ENCODE results near the gene CDYL.

The CDYL gene

GRCh38 chr6:4743062-4743461 is 33.1 kb upstream of the CDYL start:
- TF ChIP-seq TCF12 (IDR thresholded peaks at IDR 0.05; ENCODE audit: low read depth) (no peak), EGR1 (IDR thresholded peaks at IDR 0.05) (no peak), RAD21 (IDR thresholded peaks at IDR 0.05; ENCODE audit: low read depth) (no peak)
- TF ChIP-seq, protein P1, sequence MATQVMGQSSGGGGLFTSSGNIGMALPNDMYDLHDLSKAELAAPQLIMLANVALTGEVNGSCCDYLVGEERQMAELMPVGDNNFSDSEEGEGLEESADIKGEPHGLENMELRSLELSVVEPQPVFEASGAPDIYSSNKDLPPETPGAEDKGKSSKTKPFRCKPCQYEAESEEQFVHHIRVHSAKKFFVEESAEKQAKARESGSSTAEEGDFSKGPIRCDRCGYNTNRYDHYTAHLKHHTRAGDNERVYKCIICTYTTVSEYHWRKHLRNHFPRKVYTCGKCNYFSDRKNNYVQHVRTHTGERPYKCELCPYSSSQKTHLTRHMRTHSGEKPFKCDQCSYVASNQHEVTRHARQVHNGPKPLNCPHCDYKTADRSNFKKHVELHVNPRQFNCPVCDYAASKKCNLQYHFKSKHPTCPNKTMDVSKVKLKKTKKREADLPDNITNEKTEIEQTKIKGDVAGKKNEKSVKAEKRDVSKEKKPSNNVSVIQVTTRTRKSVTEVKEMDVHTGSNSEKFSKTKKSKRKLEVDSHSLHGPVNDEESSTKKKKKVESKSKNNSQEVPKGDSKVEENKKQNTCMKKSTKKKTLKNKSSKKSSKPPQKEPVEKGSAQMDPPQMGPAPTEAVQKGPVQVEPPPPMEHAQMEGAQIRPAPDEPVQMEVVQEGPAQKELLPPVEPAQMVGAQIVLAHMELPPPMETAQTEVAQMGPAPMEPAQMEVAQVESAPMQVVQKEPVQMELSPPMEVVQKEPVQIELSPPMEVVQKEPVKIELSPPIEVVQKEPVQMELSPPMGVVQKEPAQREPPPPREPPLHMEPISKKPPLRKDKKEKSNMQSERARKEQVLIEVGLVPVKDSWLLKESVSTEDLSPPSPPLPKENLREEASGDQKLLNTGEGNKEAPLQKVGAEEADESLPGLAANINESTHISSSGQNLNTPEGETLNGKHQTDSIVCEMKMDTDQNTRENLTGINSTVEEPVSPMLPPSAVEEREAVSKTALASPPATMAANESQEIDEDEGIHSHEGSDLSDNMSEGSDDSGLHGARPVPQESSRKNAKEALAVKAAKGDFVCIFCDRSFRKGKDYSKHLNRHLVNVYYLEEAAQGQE (IDR thresholded peaks at IDR 0.05; ENCODE audit: low read depth) = no peak

DNA sequence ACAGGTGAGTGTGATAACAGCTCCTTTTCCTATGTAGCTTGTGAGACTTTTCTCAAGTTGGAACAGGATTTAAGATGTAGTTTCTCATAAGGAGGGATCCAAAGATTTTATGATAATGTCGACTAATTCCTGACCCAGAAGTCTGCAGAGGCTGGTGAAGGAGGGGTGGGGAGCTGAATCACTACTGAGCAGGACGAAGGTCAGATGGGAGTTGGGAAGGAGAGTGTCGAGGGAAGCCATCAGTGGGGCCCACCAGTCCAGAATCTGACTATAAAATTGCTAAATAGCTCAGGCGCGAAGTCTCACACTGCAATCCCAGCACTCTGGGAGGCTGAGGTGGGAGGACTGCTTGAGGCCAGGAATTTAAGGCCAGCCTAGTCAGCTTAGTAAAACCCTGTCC is 32.3 kb upstream of the CDYL start:
- TF ChIP-seq YY1 (IDR thresholded peaks at IDR 0.05; ENCODE audit: low read depth) = no peak

GRCh38 chr6:4747588-4747987 is 28.6 kb upstream of the CDYL start:
- no peak for TF ChIP-seq EGR1 (IDR thresholded peaks at IDR 0.05)
- TF ChIP-seq USF1 (IDR thresholded peaks at IDR 0.05) = no peak
- TF ChIP-seq MAX (IDR thresholded peaks at IDR 0.05) = no peak
- TF ChIP-seq RAD21 (IDR thresholded peaks at IDR 0.05; ENCODE audit: low read depth) = no peak
- TF ChIP-seq NFIC (IDR thresholded peaks at IDR 0.05) = no peak
- no peak for TF ChIP-seq CREB1 (IDR thresholded peaks at IDR 0.05; ENCODE audit: low read depth)
- no peak for TF ChIP-seq ZBTB7A (IDR thresholded peaks at IDR 0.05; ENCODE audit: low read depth)
- no peak for TF ChIP-seq TEAD4 (IDR thresholded peaks at IDR 0.05)
- TF ChIP-seq FOXM1 (IDR thresholded peaks at IDR 0.05; ENCODE audit: borderline replicate concordance, low read depth) = no peak
- TF ChIP-seq CEBPB (IDR thresholded peaks at IDR 0.05) = no peak
- no peak for TF ChIP-seq TAF1 (IDR thresholded peaks at IDR 0.05; ENCODE audit: low read depth)
- no peak for TF ChIP-seq YY1 (IDR thresholded peaks at IDR 0.05; ENCODE audit: low read depth)
- TF ChIP-seq EP300 (IDR thresholded peaks at IDR 0.05; ENCODE audit: borderline replicate concordance) = no peak

GRCh38 chr6:4751823-4752464 is 24.3 kb upstream of the CDYL start:
- TF ChIP-seq, protein P1 (IDR thresholded peaks at IDR 0.05; ENCODE audit: low read depth) = no peak
- TF ChIP-seq USF1 (IDR thresholded peaks at IDR 0.05) (no peak), EP300 (IDR thresholded peaks at IDR 0.05; ENCODE audit: borderline replicate concordance) (no peak), CEBPB (IDR thresholded peaks at IDR 0.05) (no peak), ZBTB7A (IDR thresholded peaks at IDR 0.05; ENCODE audit: low read depth) (no peak), YY1 (IDR thresholded peaks at IDR 0.05; ENCODE audit: low read depth) (no peak), TEAD4 (IDR thresholded peaks at IDR 0.05) (no peak), TAF1 (IDR thresholded peaks at IDR 0.05; ENCODE audit: low read depth) (no peak), NFIC (IDR thresholded peaks at IDR 0.05) (no peak), CREB1 (IDR thresholded peaks at IDR 0.05; ENCODE audit: low read depth) (no peak), MAX (IDR thresholded peaks at IDR 0.05) (no peak), FOXM1 (IDR thresholded peaks at IDR 0.05; ENCODE audit: borderline replicate concordance, low read depth) (no peak), RAD21 (IDR thresholded peaks at IDR 0.05; ENCODE audit: low read depth) (no peak), EGR1 (IDR thresholded peaks at IDR 0.05) (no peak), TCF12 (IDR thresholded peaks at IDR 0.05; ENCODE audit: low read depth) (no peak)

DNA sequence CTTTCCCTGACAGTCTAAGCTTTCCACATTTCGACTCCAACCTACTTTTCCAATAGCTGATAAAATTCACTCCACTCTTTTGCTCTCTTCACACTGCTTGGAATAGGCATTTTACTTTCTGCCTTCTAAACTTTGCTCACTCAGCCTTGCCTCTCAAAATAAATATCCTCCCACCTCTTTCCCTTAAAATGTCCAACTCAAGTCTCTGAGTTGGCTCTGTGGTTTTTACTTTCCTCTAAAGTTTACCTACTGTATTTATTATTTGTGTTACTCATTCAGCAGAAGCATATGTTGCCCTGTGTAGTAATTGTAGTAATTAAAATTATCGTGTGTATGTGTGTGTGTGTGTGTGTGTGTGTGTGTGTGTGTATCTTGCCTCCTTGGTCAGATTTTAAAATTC is 20.0 kb upstream of the CDYL start:
- TF ChIP-seq ZBTB7A (IDR thresholded peaks at IDR 0.05; ENCODE audit: low read depth) = no peak

GRCh38 chr6:4759997-4760396 is 16.2 kb upstream of the CDYL start:
- TF ChIP-seq CREB1 (IDR thresholded peaks at IDR 0.05; ENCODE audit: low read depth) = no peak
- no peak for TF ChIP-seq ZBTB7A (IDR thresholded peaks at IDR 0.05; ENCODE audit: low read depth)
- no peak for TF ChIP-seq YY1 (IDR thresholded peaks at IDR 0.05; ENCODE audit: low read depth)
- no peak for TF ChIP-seq EGR1 (IDR thresholded peaks at IDR 0.05)
- TF ChIP-seq MAX (IDR thresholded peaks at IDR 0.05) = no peak
- no peak for TF ChIP-seq TCF12 (IDR thresholded peaks at IDR 0.05; ENCODE audit: low read depth)
- TF ChIP-seq, protein P1 (IDR thresholded peaks at IDR 0.05; ENCODE audit: low read depth) = no peak
- no peak for TF ChIP-seq TEAD4 (IDR thresholded peaks at IDR 0.05)
- TF ChIP-seq EP300 (IDR thresholded peaks at IDR 0.05; ENCODE audit: borderline replicate concordance) = no peak
- no peak for TF ChIP-seq NFIC (IDR thresholded peaks at IDR 0.05)

Data from Ishikawa (cell line).